Activated CD4-positive, alpha-beta memory T cell treated with anti-CD3 and anti-CD28 coated beads for 36 hours (primary cell): Measurements from ENCODE around the gene CCNY. TPM values are rescaled to one million over a fixed set of nuclear protein-coding genes. Genes with fewer than 3 reads are reported as not detected.
"Not testable (repeated sequence)": the region's sequence is repeated elsewhere in the genome, so short reads cannot be mapped to it uniquely, and the experiment has no call there.

Experiments
- CTCF ChIA-PET: fragments of 350-600 bp; sonication (Branson Sonifier 250); formaldehyde crosslinking; loops from one replicate; lab custom pipeline; 2021; ENCODE audit warnings: antibody characterized with exemption, inconsistent platforms; lab: Charles Lee
- POLR2A ChIA-PET: fragments of 350-600 bp; sonication (Branson Sonifier 250); formaldehyde crosslinking; loops from one replicate; lab custom pipeline; 2021; ENCODE audit warnings: antibody characterized with exemption; lab: Charles Lee
- DNase-seq: peaks from one replicate; pipeline ENCODE4 v3.0.0-alpha.2; 2020
- H3K27ac Mint-ChIP-seq: one replicate; pipeline ENCODE4 v1.8.0; 2021; ENCODE audit warnings: mixed read lengths
- H3K27me3 Mint-ChIP-seq: one replicate; pipeline ENCODE4 v1.8.0; 2021; ENCODE audit warnings: mixed read lengths
- H3K36me3 Mint-ChIP-seq: one replicate; pipeline ENCODE4 v1.8.0; 2021; ENCODE audit warnings: mixed read lengths
- H3K4me1 Mint-ChIP-seq: one replicate; pipeline ENCODE4 v1.8.0; 2021; ENCODE audit warnings: low read depth, mixed read lengths
- H3K4me3 Mint-ChIP-seq: one replicate; pipeline ENCODE4 v1.8.0; 2021; ENCODE audit warnings: mild to moderate bottlenecking, mixed read lengths
- H3K9me3 Mint-ChIP-seq: one replicate; pipeline ENCODE4 v1.8.0; 2021; ENCODE audit warnings: mixed read lengths
- intact Hi-C: fragments of 100-400 bp; cut with micrococcal nuclease; formaldehyde crosslinking; loops from one replicate; pipeline ENCODE4 v1.15.1; 2023
- total RNA-seq, 2 experiments: library from RNA; stranded (reverse); gene quantifications; one replicate each; pipeline ENCODE4 v1.2.3, GENCODE V29; 2021

CCNY gene
- total RNA-seq, 2 experiments from 2014 or later, result 34.6 to 36.2 TPM

DNA sequence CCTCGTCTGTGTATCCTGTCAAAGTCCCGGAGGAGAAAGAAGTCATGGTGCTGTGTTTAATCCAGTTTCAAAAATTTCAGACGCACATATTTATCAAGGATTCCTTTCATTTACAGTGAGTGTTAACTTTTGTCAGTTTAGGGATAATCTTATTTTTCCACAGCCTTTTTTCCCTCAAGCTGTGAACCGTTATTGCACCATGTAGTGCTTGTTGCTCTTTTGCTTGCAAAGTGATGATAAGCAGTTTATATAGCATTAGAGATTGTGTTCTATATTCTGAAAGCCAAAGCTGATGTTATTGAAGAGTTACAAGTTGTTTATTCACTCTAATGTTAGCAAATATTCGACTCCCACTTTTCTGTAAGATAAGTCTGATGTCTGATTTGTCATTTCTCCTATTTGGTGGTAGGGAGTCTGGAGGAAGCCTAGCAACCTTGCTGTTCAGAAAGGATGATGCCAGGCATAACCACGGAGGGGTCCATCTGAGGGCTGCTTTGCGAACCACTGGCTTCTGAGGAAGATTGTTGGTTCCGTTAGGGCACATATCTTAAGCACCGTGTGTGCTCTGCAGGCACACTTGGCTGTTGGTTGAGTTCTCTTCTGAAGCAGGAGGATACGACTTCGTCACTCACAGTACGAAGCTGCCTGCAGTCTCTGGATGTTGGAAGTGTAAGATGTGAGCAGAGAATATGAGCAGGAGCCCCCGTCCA lies 11.7 kb downstream of the CCNY start:
- no peak for DNase-seq
- no peak overlapping the region for H3K4me3 Mint-ChIP-seq
- POLR2A ChIA-PET, result no interaction called here
- H3K36me3 Mint-ChIP-seq, result peaks cover 2% of the 10 kb centered on the region
- no peak overlapping the region for H3K27ac Mint-ChIP-seq
- no peaks in the 10 kb centered on the region for H3K27me3 Mint-ChIP-seq
- intact Hi-C loops, result loop anchor here (10.0 kb wide), 1 partner anchor 353 kb away; no protein-coding TSS in a partner anchor
- peaks cover 76% of the 10 kb centered on the region for H3K4me1 Mint-ChIP-seq
- no peaks in the 10 kb centered on the region for H3K9me3 Mint-ChIP-seq
- CTCF ChIA-PET, result no interaction called here

GRCh38 chr10:35348609-35349388 lies 12.5 kb downstream of the CCNY start:
- H3K4me3 Mint-ChIP-seq, result no peak overlapping the region
- CTCF ChIA-PET, result interaction anchor here (1.0 kb wide), 1 partner anchor 16 kb away, joined by 3 read pairs; no protein-coding TSS in a partner anchor
- no peaks in the 10 kb centered on the region for H3K27me3 Mint-ChIP-seq
- POLR2A ChIA-PET, result interaction anchor here (0.6 to 1.5 kb wide), 2 partner anchors 9 to 238 kb away, joined by 4 to 6 read pairs; no protein-coding TSS in a partner anchor
- DNase-seq, result peak; percentile 15
- H3K36me3 Mint-ChIP-seq, result peaks cover 2% of the 10 kb centered on the region
- intact Hi-C loops, result loop anchor here (1.0 to 10.0 kb wide), 2 partner anchors 7 to 354 kb away; no protein-coding TSS in a partner anchor
- no peaks in the 10 kb centered on the region for H3K9me3 Mint-ChIP-seq
- H3K27ac Mint-ChIP-seq, result peak overlapping the region; percentile 13
- H3K4me1 Mint-ChIP-seq, result peaks cover 78% of the 10 kb centered on the region

GRCh38 chr10:35349389-35349915 lies 13.1 kb downstream of the CCNY start:
- Mint-ChIP-seq H3K27ac (no peak overlapping the region), H3K4me3 (no peak overlapping the region), H3K27me3 (no peaks in the 10 kb centered on the region), H3K9me3 (no peaks in the 10 kb centered on the region), H3K36me3 (peaks cover 2% of the 10 kb centered on the region), H3K4me1 (peaks cover 77% of the 10 kb centered on the region)
- intact Hi-C loops, result loop anchor here (1.0 to 10.0 kb wide), 2 partner anchors 8 to 355 kb away; no protein-coding TSS in a partner anchor
- ChIA-PET POLR2A (interaction anchor here (0.6 to 1.5 kb wide), 3 partner anchors 9 to 237 kb away, joined by 3 to 6 read pairs (median 4); no protein-coding TSS in a partner anchor), CTCF (interaction anchor here (0.7 to 1.0 kb wide), 2 partner anchors 17 to 110 kb away, joined by 3 read pairs; no protein-coding TSS in a partner anchor)
- DNase-seq, result no peak

GRCh38 chr10:35351021-35351420 lies 14.7 kb downstream of the CCNY start:
- no peak overlapping the region for H3K4me3 Mint-ChIP-seq
- ChIA-PET POLR2A (interaction anchor here (0.6 kb wide), 1 partner anchor 90 kb away, joined by 3 read pairs; no protein-coding TSS in a partner anchor), CTCF (interaction anchor here (0.9 kb wide), 1 partner anchor 13 kb away, joined by 3 read pairs; no protein-coding TSS in a partner anchor)
- no peaks in the 10 kb centered on the region for H3K9me3 Mint-ChIP-seq
- intact Hi-C loops, result no loop called here
- H3K36me3 Mint-ChIP-seq, result peaks cover 2% of the 10 kb centered on the region
- no peak overlapping the region for H3K27ac Mint-ChIP-seq
- no peaks in the 10 kb centered on the region for H3K27me3 Mint-ChIP-seq
- peaks cover 85% of the 10 kb centered on the region for H3K4me1 Mint-ChIP-seq
- DNase-seq, result no peak

GRCh38 chr10:35352097-35352496 lies 15.8 kb downstream of the CCNY start:
- H3K4me1 Mint-ChIP-seq, result peaks cover 88% of the 10 kb centered on the region
- POLR2A ChIA-PET, result no interaction called here
- peaks cover 2% of the 10 kb centered on the region for H3K36me3 Mint-ChIP-seq
- H3K27ac Mint-ChIP-seq, result no peak overlapping the region
- no peak overlapping the region for H3K4me3 Mint-ChIP-seq
- H3K27me3 Mint-ChIP-seq, result no peaks in the 10 kb centered on the region
- H3K9me3 Mint-ChIP-seq, result no peaks in the 10 kb centered on the region
- no peak for DNase-seq
- intact Hi-C loops, result no loop called here
- CTCF ChIA-PET, result interaction anchor here (0.9 to 1.1 kb wide), 2 partner anchors 12 to 156 kb away, joined by 3 to 4 read pairs; no protein-coding TSS in a partner anchor

GRCh38 chr10:35352512-35352911 lies 16.2 kb downstream of the CCNY start:
- ChIA-PET POLR2A (no interaction called here), CTCF (interaction anchor here (0.9 to 1.3 kb wide), 4 partner anchors 11 to 157 kb away, joined by 3 to 4 read pairs (median 4); no protein-coding TSS in a partner anchor)
- intact Hi-C loops, result no loop called here
- Mint-ChIP-seq H3K27ac (no peak overlapping the region), H3K27me3 (no peaks in the 10 kb centered on the region), H3K4me1 (peaks cover 88% of the 10 kb centered on the region), H3K9me3 (no peaks in the 10 kb centered on the region), H3K36me3 (peaks cover 2% of the 10 kb centered on the region), H3K4me3 (no peak overlapping the region)
- peak; percentile 40 for DNase-seq

- ChIA-PET POLR2A (interaction anchor here (0.6 kb wide), 1 partner anchor 16 kb away, joined by 3 read pairs; no protein-coding TSS in a partner anchor), CTCF (interaction anchor here (0.9 to 1.3 kb wide), 3 partner anchors 12 to 16 kb away, joined by 3 to 4 read pairs (median 3); no protein-coding TSS in a partner anchor)
- Mint-ChIP-seq H3K27me3 (no peaks in the 10 kb centered on the region), H3K4me1 (peaks cover 89% of the 10 kb centered on the region), H3K27ac (no peak overlapping the region), H3K9me3 (no peaks in the 10 kb centered on the region), H3K4me3 (no peak overlapping the region), H3K36me3 (peaks cover 2% of the 10 kb centered on the region)
- intact Hi-C loops, result no loop called here
- DNase-seq, result no peak
Observed at GRCh38 chr10:35353395-35353794, 17.1 kb downstream of the CCNY start.

DNA sequence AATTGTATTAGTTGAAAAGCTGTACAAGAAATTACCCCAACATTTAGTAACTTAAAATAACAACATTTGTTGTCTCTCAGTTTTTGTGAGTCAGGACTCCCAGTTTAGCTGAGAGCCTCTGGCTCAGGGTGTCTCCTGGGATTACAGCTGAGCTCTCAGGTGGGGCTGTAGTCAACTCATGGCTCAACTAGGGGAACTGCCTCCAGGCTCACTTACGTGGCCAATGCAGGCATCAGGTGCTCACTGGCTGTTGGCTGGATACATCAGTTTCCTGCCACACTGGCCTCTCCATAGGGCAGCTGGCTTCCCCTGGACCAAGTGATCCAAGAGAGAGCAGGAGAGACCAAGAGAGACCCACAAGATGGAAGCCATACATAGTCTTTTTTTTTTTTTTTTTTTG lies 17.5 kb downstream of the CCNY start:
- POLR2A ChIA-PET, result interaction anchor here (0.6 kb wide), 1 partner anchor 15 kb away, joined by 3 read pairs; no protein-coding TSS in a partner anchor
- Mint-ChIP-seq H3K27ac (no peak overlapping the region), H3K4me1 (peaks cover 91% of the 10 kb centered on the region), H3K4me3 (no peak overlapping the region), H3K27me3 (no peaks in the 10 kb centered on the region), H3K36me3 (peaks cover 2% of the 10 kb centered on the region), H3K9me3 (no peaks in the 10 kb centered on the region)
- CTCF ChIA-PET, result interaction anchor here (0.9 to 1.3 kb wide), 2 partner anchors 12 to 14 kb away, joined by 3 to 4 read pairs; no protein-coding TSS in a partner anchor
- DNase-seq, result no peak
- intact Hi-C loops, result no loop called here

GRCh38 chr10:35354257-35354656 lies 17.9 kb downstream of the CCNY start:
- H3K4me1 Mint-ChIP-seq, result peaks cover 90% of the 10 kb centered on the region

DNA sequence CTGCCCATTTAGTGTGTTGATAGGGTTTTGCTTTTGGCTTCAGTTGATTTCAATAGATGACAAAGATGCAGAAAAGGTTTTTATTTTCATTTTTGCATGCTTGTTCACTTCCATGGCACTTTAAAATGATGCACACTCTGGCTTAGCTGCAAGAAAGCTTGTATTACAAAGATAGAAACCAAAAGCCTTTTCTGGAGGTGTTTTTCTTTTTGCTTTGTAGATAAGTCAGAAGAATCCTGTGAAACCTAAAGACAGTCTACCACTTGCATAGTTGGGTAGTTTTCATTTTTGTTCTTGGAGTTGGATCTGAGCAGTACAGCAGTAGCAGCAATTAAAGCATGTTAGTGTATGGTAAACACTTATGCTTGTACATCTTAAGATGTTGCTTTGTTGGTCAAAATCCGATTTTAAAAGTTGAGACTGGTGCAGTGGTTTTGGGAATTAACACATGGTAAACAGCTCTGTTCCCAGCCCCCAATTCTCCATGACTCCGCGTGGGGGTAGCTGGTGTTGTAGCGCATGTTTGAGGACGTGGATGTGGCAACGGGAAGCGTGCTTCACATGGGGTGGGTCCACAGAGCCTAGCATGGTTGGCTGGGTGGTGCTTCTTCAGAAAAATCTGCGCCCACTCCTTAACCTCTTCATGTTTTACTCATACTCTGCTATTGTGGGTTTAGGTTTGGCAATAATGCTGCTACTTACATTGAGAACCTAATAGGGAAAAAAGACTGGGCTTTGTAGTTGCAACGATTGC lies 19.8 kb downstream of the CCNY start:
- H3K36me3 Mint-ChIP-seq, result no peaks in the 10 kb centered on the region
- ChIA-PET CTCF (interaction anchor here (0.6 to 1.0 kb wide), 4 partner anchors 15 to 160 kb away, joined by 3 to 5 read pairs (median 4); no protein-coding TSS in a partner anchor), POLR2A (interaction anchor here (0.6 to 2.1 kb wide), 7 partner anchors 10 to 161 kb away, joined by 3 to 15 read pairs (median 5); no protein-coding TSS in a partner anchor)

More at GRCh38 chr10:35354257-35354656, 17.9 kb downstream of the CCNY start:
- CTCF ChIA-PET, H3K27ac Mint-ChIP-seq, DNase-seq, intact Hi-C loops, H3K27me3 Mint-ChIP-seq, H3K4me3 Mint-ChIP-seq, POLR2A ChIA-PET, H3K36me3 Mint-ChIP-seq, H3K9me3 Mint-ChIP-seq: not testable (repeated sequence)

More for the DNA sequence above, 19.8 kb downstream of the CCNY start:
- peak overlapping the region; percentile 63 for H3K4me3 Mint-ChIP-seq
- H3K27ac Mint-ChIP-seq, result peak overlapping the region; percentile 94
- no peaks in the 10 kb centered on the region for H3K27me3 Mint-ChIP-seq
- H3K9me3 Mint-ChIP-seq, result no peaks in the 10 kb centered on the region
- peak; percentile 69 for DNase-seq
- intact Hi-C loops, result loop anchor here (1.0 to 2.0 kb wide), 5 partner anchors 15 to 86 kb away; no protein-coding TSS in a partner anchor
- peaks cover 77% of the 10 kb centered on the region for H3K4me1 Mint-ChIP-seq
